Suprapubic skin (tissue), 4 donors: ENCODE data around the gene PHF5A. TPM values are rescaled to one million over a fixed set of nuclear protein-coding genes. Genes with fewer than 3 reads are reported as not detected.

Source experiments
- DNase-seq, 2 donors: peaks; one replicate each; pipeline ENCODE4 v3.0.0-alpha.2; 2019; ENCODE audit warnings: low spot score in 2 of 2
- H3K27ac ChIP-seq: fragments of 200-600 bp; sonication (generic); one replicate; pipeline ENCODE4 v1.5.1; 2019
- H3K27me3 ChIP-seq: fragments of 200-600 bp; sonication (generic); one replicate; pipeline ENCODE4 v1.5.1; 2019
- H3K36me3 ChIP-seq: fragments of 200-600 bp; sonication (generic); one replicate; pipeline ENCODE4 v1.5.1; 2019
- H3K4me1 ChIP-seq: fragments of 200-600 bp; sonication (generic); one replicate; pipeline ENCODE4 v1.5.1; 2019
- H3K4me3 ChIP-seq: fragments of 200-600 bp; sonication (generic); one replicate; pipeline ENCODE4 v1.5.1; 2019; ENCODE audit warnings: mild to moderate bottlenecking
- H3K9me3 ChIP-seq: fragments of 200-600 bp; sonication (generic); one replicate; pipeline ENCODE4 v1.5.1; 2019
- CTCF ChIP-seq, 2 donors: fragments of 200-600 bp in 1 of 2; fragments of 450-650 bp in 1 of 2; sonication (generic) in 1 of 2; IDR thresholded peaks; one replicate each; pipeline ENCODE4 v1.5.1; 2016 to 2019; ENCODE audit warnings: antibody characterized with exemption in 2 of 2, mild to moderate bottlenecking in 1 of 2, moderate library complexity in 1 of 2
- EP300 ChIP-seq: sonication (generic); formaldehyde crosslinking; IDR thresholded peaks from one replicate; pipeline ENCODE4 v1.6.1; 2017; ENCODE audit warnings: antibody characterized with exemption
- POLR2A ChIP-seq, 2 donors: fragments of 450-650 bp; IDR thresholded peaks; one replicate each; pipeline ENCODE4 v1.6.1; 2017; ENCODE audit warnings: antibody characterized with exemption in 2 of 2, mild to moderate bottlenecking in 2 of 2, moderate library complexity in 2 of 2
- POLR2AphosphoS5 ChIP-seq, 3 donors: sonication (generic); formaldehyde crosslinking; IDR thresholded peaks; one replicate each; pipeline ENCODE4 v1.6.1; 2017; ENCODE audit warnings: antibody characterized with exemption in 3 of 3
- WGBS: methylation state at CpG from one replicate; pipeline ENCODE4 v1.1.5; 2018; 5-methylcytosine and 5-hydroxymethylcytosine counted together
- total RNA-seq, 4 donors: library from RNA; depleted of rRNA; stranded (reverse); fragments of >200 nt; gene quantifications; one replicate each; pipeline ENCODE4 v1.1.0, GENCODE V29; 2016

Gene PHF5A, protein sequence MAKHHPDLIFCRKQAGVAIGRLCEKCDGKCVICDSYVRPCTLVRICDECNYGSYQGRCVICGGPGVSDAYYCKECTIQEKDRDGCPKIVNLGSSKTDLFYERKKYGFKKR
- 10 to 100 TPM; 26.7 to 47.1 (median 36.9) TPM for total RNA-seq

DNA sequence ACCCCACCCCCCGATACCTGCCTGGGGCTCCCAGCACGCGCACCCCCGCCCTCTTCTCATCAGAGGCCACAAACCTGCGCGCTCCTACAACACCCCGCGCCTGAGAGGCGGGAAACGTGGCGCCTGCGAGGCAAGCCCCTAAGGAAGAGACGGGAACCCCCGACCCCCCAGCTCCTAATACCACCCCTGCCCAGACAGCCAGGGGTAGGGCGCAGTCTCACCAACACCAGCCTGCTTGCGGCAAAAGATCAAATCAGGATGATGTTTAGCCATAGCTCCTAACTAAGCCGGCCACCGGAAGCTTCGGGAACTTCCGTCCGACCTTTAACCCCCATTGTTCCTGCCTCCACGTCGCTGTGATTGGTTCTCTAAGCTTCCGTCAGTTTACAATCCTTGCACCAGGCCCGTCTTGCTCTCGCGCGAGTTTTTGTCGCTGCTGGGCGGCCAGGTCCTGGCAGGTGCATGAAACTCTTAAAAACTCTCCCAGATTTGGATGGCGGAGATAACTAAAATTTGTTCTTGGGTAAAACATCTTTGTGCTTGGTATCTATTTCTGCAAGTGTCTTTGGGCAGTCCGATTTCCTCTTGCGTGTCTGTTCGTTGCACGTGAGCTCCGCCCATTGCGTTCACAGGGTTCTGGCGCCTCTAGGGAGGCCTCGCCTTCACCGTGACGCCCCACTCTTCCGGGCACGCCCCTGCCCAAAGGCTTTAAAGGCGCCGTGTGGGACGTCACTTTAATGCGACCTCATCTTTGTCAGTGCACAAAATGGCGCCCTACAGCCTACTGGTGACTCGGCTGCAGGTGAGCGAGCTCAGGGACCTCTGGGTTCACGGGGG lies at the start of gene PHF5A, which contains the start of gene ACO2:
Gene PHF5A, minus strand, starts transcription at position 312 of the 837 bp plus-strand sequence. Its CDS starts 39 bp downstream, at position 273.
Gene ACO2, plus strand, starts transcription at position 737 of the 837 bp plus-strand sequence. Its CDS starts 30 bp downstream, at position 767.
- Histone ChIP-seq H3K27me3 (no peaks in the 10 kb centered on the region), H3K36me3 (peaks cover 43% of the 10 kb centered on the region), H3K9me3 (no peaks in the 10 kb centered on the region), H3K4me1 (peaks cover 43% of the 10 kb centered on the region), H3K27ac (peak within 1 kb of the TSS; percentile 96), H3K4me3 (peak within 1 kb of the TSS; percentile 97)
- DNase-seq: peak; percentile 98
- TF ChIP-seq POLR2A (IDR thresholded peaks at IDR 0.05): peak in 1 of 2 donors; percentile 73
- TF ChIP-seq EP300: no peak
- peak; percentile 81 to 96 (median 96) for TF ChIP-seq POLR2AphosphoS5 (IDR thresholded peaks at IDR 0.05)
- WGBS: 1% methylated on average over 32 of the region's 51 CpGs

- Histone ChIP-seq H3K4me1 (peaks cover 24% of the 10 kb centered on the region), H3K4me3 (no peak overlapping the region), H3K27ac (peak overlapping the region; percentile 16), H3K27me3 (no peaks in the 10 kb centered on the region), H3K36me3 (peaks cover 40% of the 10 kb centered on the region), H3K9me3 (no peaks in the 10 kb centered on the region)
- TF ChIP-seq POLR2AphosphoS5 (IDR thresholded peaks at IDR 0.05) (no peak), POLR2A (IDR thresholded peaks at IDR 0.05) (no peak), CTCF (IDR thresholded peaks at IDR 0.05) (no peak), EP300 (no peak)
- 63% methylated on average over 7 of the region's 7 CpGs for WGBS
- no peak for DNase-seq
Measured at GRCh38 chr22:41518048-41518347, 49.5 kb upstream of the PHF5A start.

DNA sequence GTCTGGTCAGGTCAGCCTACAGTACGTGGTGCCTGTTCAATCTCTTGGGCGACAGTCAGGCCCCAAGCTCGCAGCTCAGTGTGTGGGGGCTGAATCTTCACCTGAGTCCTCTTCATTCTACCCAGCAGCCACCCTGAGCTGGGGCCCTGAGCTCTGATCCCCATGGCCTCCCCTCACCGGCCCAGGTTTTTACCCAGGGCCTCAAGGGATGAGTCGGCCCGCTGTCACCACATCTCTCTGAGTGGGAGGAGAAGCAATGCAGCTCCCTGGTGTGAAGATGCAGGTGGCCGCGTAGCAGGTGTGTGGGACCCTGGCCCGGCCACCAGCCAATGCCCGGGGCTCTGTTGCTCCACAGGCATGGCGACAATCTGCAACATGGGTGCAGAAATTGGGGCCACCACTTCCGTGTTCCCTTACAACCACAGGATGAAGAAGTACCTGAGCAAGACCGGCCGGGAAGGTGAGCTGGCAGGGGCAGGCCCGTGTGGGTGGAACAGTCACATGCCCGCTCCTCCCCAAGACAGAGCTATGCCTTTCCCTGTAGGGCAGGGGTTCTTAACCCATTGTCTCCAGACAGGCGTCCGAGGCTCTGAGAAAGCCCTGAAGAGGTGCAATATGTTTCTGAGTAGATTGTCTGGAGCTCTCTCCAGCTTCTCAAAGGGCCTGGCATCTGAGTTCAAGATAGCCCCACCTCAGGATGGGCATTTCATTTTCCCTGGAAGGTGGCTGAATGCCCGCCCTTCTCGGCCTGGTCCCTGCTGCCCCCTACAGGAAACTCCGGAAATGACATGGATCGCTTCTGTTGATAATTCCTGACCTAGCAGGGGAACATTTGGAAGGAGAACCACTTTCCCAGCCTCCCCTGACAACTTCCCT lies 48.9 kb upstream of the PHF5A start:
- Histone ChIP-seq H3K27ac (peak overlapping the region; percentile 16), H3K4me1 (peaks cover 29% of the 10 kb centered on the region), H3K9me3 (no peaks in the 10 kb centered on the region), H3K4me3 (no peak overlapping the region), H3K36me3 (peaks cover 46% of the 10 kb centered on the region), H3K27me3 (no peaks in the 10 kb centered on the region)
- peak in 1 of 2 donors; percentile 87 for DNase-seq
- TF ChIP-seq POLR2AphosphoS5 (IDR thresholded peaks at IDR 0.05) (no peak), CTCF (IDR thresholded peaks at IDR 0.05) (peak; percentile 86 to 88)
- 39% methylated on average over 21 of the region's 22 CpGs for WGBS

DNA sequence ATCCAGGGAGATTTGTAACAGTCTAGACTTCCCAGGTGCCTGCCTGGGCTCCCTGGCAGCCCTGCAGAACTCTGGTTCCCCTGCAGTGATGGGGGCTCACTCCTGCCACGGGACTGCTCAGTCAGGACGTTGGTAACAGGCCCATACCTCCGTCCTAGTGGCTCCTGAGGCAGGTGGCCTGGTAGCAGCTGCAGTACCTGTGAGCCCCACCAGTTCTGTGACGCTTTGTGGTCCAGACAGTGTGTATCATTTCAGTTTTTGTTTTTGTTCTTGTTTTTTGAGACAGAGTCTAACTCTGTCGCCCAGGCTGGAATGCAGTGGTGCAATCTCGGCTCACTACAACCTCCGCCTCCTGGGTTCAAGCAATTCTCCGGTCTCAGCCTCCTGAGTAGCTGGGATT lies 48.0 kb upstream of the PHF5A start:
- Histone ChIP-seq H3K4me3 (no peak overlapping the region), H3K9me3 (no peaks in the 10 kb centered on the region), H3K27me3 (no peaks in the 10 kb centered on the region), H3K27ac (no peak overlapping the region), H3K4me1 (peaks cover 32% of the 10 kb centered on the region), H3K36me3 (peaks cover 55% of the 10 kb centered on the region)
- DNase-seq: no peak
- WGBS: 96% methylated on average over 8 of the region's 8 CpGs
- TF ChIP-seq POLR2AphosphoS5 (IDR thresholded peaks at IDR 0.05) (no peak), CTCF (IDR thresholded peaks at IDR 0.05) (no peak)

DNA sequence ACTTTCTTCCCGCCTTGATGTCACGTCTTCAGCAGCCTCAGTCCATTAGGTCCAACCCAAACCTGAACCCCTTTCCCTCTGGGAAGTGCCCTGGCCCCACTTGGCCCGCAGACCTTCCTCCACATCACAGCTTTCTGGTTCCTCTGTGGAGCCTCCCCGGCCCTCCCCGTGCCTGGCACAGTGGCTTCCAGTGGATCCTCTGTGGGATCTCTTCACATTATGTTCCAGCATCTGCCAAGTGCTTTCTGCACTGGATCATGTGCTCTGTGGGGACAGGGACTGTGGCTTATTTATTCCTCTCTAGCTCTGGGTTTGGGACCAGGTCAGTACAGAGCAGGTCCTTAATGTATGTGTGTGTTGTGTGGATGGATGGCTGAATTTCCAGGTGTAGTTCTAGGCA lies 44.9 kb upstream of the PHF5A start:
- Histone ChIP-seq H3K36me3 (peaks cover 77% of the 10 kb centered on the region), H3K27me3 (no peaks in the 10 kb centered on the region), H3K4me3 (no peak overlapping the region), H3K9me3 (no peaks in the 10 kb centered on the region), H3K4me1 (peaks cover 32% of the 10 kb centered on the region), H3K27ac (peak overlapping the region; percentile 45)
- WGBS: 64% methylated on average over 5 of the region's 5 CpGs
- DNase-seq: no peak
- TF ChIP-seq EP300: no peak
- no peak for TF ChIP-seq POLR2AphosphoS5 (IDR thresholded peaks at IDR 0.05)
- TF ChIP-seq CTCF (IDR thresholded peaks at IDR 0.05): no peak
- TF ChIP-seq POLR2A (IDR thresholded peaks at IDR 0.05): no peak
